Stimulated activated CD8-positive, alpha-beta memory T cell treated with anti-CD3 and anti-CD28 coated beads, Interleukin-15, amount 100 ng/mL, for 1 hour (primary cell): ENCODE data around the gene TMEM95.

ENCODE experiments used
- DNase-seq: peaks from one replicate; pipeline ENCODE4 v3.0.0-alpha.2; 2020; ENCODE audit warnings: low read depth

TMEM95 gene

DNA sequence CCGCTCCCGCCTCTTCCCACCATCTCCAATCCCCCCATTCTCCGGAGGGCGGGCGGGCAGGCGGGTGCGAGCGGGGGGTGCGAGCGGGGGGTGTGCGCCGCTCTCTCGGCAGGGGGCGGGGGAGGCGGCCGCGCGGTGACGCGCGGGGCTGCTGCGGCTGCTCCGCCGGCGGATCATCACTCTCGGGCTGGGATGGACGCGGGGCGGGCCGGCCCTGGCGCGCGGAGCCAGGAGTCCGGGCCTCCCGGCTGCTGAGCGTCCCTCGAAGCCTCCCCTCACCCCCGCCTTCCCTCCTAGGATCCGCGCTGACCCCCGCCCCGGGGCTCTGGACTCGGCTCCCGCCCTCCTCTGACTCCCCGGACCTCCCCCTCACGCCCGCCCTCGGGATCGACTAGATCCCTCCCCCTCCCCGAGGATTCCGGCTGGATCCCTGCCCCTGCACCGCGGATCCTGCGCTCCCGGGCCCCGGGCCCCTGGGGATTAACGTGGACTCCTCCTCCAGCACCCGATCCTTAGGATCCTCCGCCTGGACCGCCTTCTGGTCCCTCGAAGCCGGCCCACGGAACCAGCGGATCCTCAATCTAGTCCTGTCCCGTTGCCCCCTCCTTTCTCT, 49.9 kb downstream of the TMEM95 start:
- no peak for DNase-seq

- DNase-seq, result no peak
These were observed 50.6 kb downstream of the TMEM95 start for GRCh38 chr17:7405350-7406234.

GRCh38 chr17:7406235-7406825, 51.4 kb downstream of the TMEM95 start:
- no peak for DNase-seq
